ENCODE measurements around the gene ZNF580.

DNA sequence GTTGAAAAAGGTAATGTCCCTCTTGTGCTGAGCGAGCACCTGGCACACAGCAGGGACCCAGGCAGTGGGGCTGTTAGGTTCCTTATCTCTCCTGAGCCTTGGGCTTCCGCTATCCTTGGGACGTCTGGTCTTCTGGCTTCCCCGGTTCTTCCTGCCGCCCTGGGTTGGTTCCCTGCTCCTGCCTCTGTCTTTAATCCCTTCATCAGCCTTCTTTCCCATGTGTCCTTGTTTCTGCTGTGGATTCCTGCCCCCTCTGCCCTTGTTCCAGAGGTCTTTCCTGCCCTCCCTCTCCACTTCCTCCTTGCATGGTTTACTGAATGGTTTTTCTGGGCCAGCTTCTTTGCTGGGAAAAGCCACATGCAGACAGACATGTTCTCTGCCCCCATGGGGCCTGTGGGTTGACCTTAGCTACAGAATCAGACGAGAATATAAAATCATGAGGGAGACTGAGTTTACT, 36.8 kb downstream of the ZNF580 start:
- TF ChIP-seq, protein P1, sequence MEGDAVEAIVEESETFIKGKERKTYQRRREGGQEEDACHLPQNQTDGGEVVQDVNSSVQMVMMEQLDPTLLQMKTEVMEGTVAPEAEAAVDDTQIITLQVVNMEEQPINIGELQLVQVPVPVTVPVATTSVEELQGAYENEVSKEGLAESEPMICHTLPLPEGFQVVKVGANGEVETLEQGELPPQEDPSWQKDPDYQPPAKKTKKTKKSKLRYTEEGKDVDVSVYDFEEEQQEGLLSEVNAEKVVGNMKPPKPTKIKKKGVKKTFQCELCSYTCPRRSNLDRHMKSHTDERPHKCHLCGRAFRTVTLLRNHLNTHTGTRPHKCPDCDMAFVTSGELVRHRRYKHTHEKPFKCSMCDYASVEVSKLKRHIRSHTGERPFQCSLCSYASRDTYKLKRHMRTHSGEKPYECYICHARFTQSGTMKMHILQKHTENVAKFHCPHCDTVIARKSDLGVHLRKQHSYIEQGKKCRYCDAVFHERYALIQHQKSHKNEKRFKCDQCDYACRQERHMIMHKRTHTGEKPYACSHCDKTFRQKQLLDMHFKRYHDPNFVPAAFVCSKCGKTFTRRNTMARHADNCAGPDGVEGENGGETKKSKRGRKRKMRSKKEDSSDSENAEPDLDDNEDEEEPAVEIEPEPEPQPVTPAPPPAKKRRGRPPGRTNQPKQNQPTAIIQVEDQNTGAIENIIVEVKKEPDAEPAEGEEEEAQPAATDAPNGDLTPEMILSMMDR (IDR thresholded peaks at IDR 0.05), result no peak
- no peak for TF ChIP-seq POLR2A (IDR thresholded peaks at IDR 0.05)
